ENCODE results near the gene PARD6B.
"Not testable (repeated sequence)": the region's sequence is repeated elsewhere in the genome, so short reads cannot be mapped to it uniquely, and the experiment has no call there.

Gene PARD6B

GRCh38 chr20:50762045-50762422 lies 30.7 kb downstream of the PARD6B start:
- ATAC-seq = no peak; the same call in 2 of the 3 replicates
- TF ChIP-seq TCF4 (CRISPR knock-in tag; IDR thresholded peaks at IDR 0.05; ENCODE audit: borderline replicate concordance) (no peak), CSDC2 (CRISPR knock-in tag; IDR thresholded peaks at IDR 0.05) (no peak), RARB (CRISPR knock-in tag; IDR thresholded peaks at IDR 0.05) (no peak), POU6F1 (CRISPR knock-in tag; IDR thresholded peaks at IDR 0.05; ENCODE audit: borderline replicate concordance, low read depth) (no peak), ZC3H10 (CRISPR knock-in tag; IDR thresholded peaks at IDR 0.05) (no peak), ZNF70 (CRISPR knock-in tag; IDR thresholded peaks at IDR 0.05) (no peak), CSRNP3 (CRISPR knock-in tag; IDR thresholded peaks at IDR 0.05) (no peak)

- TF ChIP-seq SNAI2 (CRISPR knock-in tag; IDR thresholded peaks at IDR 0.05) = no peak
- TF ChIP-seq ISL1 (CRISPR knock-in tag; IDR thresholded peaks at IDR 0.05) = no peak; the same call in 1 of the 2 replicates
- 0 out of 2 replicates have a peak, but pooled peaks have one; percentile 8 for TF ChIP-seq ZFP3 (CRISPR knock-in tag; IDR thresholded peaks at IDR 0.05)
- TF ChIP-seq ZFP30 (CRISPR knock-in tag; IDR thresholded peaks at IDR 0.05) = no peak
- 0 out of 2 replicates have a peak, but pooled peaks have one; percentile 27 for TF ChIP-seq OSR1 (CRISPR knock-in tag; IDR thresholded peaks at IDR 0.05)
- peak; percentile 69 for ATAC-seq
Observed at GRCh38 chr20:50762435-50763220, 31.2 kb downstream of the PARD6B start.

GRCh38 chr20:50763550-50764458 lies 32.4 kb downstream of the PARD6B start:
- ATAC-seq = not testable (repeated sequence)

GRCh38 chr20:50765251-50765650 lies 33.9 kb downstream of the PARD6B start:
- ATAC-seq = not testable (repeated sequence)

- ATAC-seq = no peak
- TF ChIP-seq PATZ1 (CRISPR knock-in tag; IDR thresholded peaks at IDR 0.05; ENCODE audit: borderline replicate concordance) (no peak), ARNTL (CRISPR knock-in tag; IDR thresholded peaks at IDR 0.05; ENCODE audit: borderline replicate concordance, low read depth) (no peak)
Observed at GRCh38 chr20:50765674-50766073, 34.3 kb downstream of the PARD6B start.

GRCh38 chr20:50766955-50767809 lies 35.8 kb downstream of the PARD6B start:
- not testable (repeated sequence) for ATAC-seq

GRCh38 chr20:50768991-50769390 lies 37.6 kb downstream of the PARD6B start:
- ATAC-seq = not testable (repeated sequence)

- ATAC-seq = not testable (repeated sequence)
Observed at GRCh38 chr20:50769551-50770085, 38.2 kb downstream of the PARD6B start.
